GM15510 (cell line): ENCODE data around the gene GADL1.

Source experiments
- POLR2A ChIP-seq: IDR thresholded peaks from 3 replicates; pipeline ENCODE4 v1.6.1; 2011; ENCODE audit warnings: borderline replicate concordance; ENCODE audit not compliant: insufficient read length; ENCODE audit errors: extremely low read depth

The GADL1 gene

GRCh38 chr3:30764281-30764680 lies 130.2 kb downstream of the GADL1 start:
- no peak for TF ChIP-seq POLR2A

DNA sequence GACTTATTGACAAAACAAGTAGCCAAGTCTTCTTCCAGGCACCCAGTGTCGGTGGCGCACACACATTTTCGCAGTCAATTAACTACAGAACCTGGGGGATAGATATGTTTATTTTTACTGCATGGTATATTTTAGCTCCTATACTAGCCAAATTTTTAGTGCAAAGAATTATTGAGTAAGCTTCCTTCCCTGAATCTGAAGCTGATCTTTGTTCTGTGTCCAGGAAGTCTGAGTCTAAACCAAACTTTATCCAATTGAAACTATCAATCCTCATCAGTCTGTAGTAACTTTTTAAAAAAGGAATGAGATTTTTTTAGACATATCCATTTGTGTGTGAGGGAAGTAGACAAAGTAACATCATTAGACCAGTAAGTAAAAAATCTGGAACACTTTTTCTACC lies 133.1 kb downstream of the GADL1 start:
- no peak for TF ChIP-seq POLR2A

GRCh38 chr3:30760737-30761136 lies 133.7 kb downstream of the GADL1 start:
- no peak for TF ChIP-seq POLR2A

- no peak for TF ChIP-seq POLR2A
Observed at GRCh38 chr3:30760040-30760695, 134.3 kb downstream of the GADL1 start.

- TF ChIP-seq POLR2A = no peak
Observed at GRCh38 chr3:30756218-30756617, 138.2 kb downstream of the GADL1 start.

DNA sequence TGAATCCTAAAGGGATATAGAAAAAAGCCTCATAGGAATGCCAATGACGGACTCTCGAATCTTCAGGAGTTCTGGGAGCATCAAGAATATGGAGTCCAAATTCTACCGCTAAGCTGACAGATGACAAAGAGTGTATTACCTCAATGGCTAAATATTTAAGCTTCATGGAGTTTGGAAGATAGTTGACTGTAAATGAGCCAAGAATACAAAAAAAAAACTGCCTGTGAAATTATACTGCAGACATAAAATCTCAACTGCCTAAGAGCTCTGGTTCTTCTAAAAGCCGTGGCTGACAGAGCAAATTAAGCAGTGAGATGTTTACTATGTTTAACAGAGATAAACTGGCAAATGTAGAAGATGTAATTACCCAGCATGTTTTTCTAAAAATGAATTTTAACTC lies 140.0 kb downstream of the GADL1 start:
- TF ChIP-seq POLR2A = no peak

DNA sequence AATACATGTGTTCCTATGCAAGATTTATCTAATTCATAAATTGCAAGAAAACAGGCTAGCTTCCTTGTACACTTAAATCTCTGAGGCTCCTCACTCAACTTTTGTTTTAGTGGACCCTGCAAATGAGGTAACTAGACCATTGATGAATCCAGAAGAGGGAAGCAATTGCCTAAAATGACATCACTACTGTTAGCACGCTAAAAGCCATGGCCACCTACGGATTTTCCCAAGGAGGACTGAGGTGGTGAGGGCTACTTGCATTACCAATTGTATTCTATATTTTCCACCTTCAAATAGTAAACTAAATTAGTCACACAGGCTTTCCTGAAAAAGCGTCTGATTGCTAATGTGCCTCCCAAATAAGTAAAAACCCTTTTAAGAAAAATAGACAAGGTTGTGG lies 140.7 kb downstream of the GADL1 start:
- no peak for TF ChIP-seq POLR2A

DNA sequence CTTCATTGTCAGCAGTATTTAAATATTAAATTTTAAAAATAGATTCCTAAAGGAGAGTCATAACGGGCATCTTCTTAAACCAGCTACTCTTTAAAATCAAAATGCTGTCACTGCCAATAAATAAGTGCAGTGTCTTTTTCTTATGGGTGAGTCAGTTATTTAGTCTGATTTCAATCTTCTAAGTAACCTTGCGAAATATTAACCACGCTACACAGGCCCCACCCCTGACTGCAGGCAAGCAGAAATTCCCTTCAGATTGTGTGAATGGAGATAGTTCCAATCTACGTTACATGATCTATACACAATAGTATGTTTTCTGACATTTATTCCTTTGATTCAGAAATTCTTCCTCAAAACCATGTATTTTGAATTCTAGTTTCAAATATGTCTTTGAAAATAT lies 141.5 kb downstream of the GADL1 start:
- no peak for TF ChIP-seq POLR2A

GRCh38 chr3:30752491-30752890 lies 142.0 kb downstream of the GADL1 start:
- TF ChIP-seq POLR2A = no peak

DNA sequence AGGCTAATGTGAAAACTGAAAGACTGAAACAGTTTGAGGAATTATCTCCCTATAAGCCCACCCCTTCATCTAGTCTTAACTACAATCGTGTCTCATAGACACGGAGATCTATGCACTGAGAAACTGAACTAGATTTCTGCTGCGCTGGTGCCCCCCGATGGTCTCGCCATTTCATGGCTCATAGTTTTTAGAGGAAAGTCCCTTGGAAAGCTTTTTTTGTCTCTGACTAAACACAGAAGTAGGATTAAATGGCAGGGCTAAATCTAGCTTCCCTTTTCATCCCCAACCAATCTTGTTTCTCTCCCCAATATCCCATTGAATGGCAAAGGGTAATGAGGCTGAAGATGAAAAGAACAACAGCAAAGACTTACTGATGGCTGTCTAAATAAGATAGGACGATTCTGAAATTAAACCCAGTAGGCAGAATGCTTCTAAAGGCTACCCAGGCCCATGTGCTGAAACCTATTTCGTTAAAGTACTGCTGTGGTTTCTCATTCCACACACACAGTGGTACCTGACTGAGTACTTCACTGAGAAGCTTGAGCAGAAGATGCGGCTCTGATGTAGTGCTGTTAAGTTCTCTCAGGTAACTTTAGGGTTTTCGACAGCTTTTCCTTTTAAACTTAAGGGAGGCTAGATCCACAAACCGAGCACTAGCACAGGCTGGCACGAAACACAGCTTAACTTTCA lies 142.7 kb downstream of the GADL1 start:
- no peak for TF ChIP-seq POLR2A

GRCh38 chr3:30750967-30751366 lies 143.5 kb downstream of the GADL1 start:
- TF ChIP-seq POLR2A = no peak

DNA sequence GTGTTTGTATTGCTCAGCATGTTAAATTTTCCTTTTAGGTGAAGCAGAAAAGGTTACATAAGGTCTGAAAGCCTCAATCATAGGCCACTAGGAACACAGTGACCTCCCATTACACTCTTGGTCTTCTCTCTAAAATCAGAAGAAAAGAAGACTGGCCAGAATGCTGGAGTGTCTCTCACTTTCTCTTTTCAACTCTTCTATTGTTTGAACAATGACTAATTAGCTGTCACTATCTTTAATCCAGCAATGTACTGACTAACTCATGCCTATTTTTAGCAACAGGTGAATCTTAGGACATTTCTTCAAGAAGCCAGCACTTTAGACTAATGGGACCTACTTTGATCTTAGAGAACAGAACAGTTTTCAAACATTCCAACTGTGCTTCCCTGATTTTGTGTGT lies 145.2 kb downstream of the GADL1 start:
- no peak for TF ChIP-seq POLR2A

DNA sequence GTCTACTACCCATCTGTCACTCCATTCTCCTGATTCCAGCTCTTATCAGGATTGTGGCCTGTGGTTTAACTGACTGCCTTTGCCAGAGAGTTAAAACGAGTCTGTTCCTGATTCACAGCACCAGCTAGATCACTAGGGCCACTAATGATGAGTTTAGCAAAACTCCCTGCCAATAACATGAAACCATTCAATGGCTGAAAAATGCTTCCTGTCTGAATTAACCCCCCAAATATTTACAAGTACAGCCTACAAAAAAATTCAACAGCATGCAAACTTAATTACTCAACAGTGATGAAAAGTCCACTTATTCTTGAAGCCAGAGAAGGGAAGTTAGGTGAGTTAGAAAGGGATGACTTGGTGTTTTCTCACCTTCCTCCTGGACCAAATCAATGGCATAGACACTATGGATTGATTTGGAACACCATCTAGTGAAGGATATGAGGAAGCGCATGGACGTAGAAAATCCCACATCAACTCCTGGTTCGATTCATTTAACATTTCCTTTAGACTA lies 146.6 kb downstream of the GADL1 start:
- TF ChIP-seq POLR2A = no peak

GRCh38 chr3:30743641-30744317 lies 150.7 kb downstream of the GADL1 start:
- no peak for TF ChIP-seq POLR2A

- TF ChIP-seq POLR2A = no peak
Observed at GRCh38 chr3:30742796-30743619, 151.5 kb downstream of the GADL1 start.
